H4 (cell line): ENCODE measurements around the gene PNLIPRP2. TPM values are rescaled to one million over a fixed set of nuclear protein-coding genes. Genes with fewer than 3 reads are reported as not detected.

Source experiments
- DNase-seq: peaks from one replicate; pipeline ENCODE4 v3.0.0-alpha.2; 2015; ENCODE audit warnings: low spot score
- total RNA-seq: library from RNA; depleted of rRNA; stranded (reverse); fragments of >200 nt; shearing (Covaris generic); gene quantifications from 2 replicates; pipeline ENCODE4 v1.2.3, GENCODE V29; 2014; rRNA removed

Gene PNLIPRP2
- not detected in 2 replicates for total RNA-seq

- no peak for DNase-seq
These were observed at the start of gene PNLIPRP2 for GRCh38 chr10:116620423-116621400. Gene PNLIPRP2, plus strand, starts transcription at chr10:116620953.

GRCh38 chr10:116574797-116575196 lies 46.0 kb upstream of the PNLIPRP2 start:
- DNase-seq: no peak

- no peak for DNase-seq
These were observed 32.7 kb upstream of the PNLIPRP2 start for GRCh38 chr10:116587878-116588591.

GRCh38 chr10:116588995-116589394 lies 31.8 kb upstream of the PNLIPRP2 start:
- DNase-seq: no peak

GRCh38 chr10:116589926-116590325 lies 30.8 kb upstream of the PNLIPRP2 start:
- DNase-seq: no peak

- no peak for DNase-seq
These were observed 29.9 kb upstream of the PNLIPRP2 start, which contains the start of gene PNLIPRP1 for GRCh38 chr10:116590590-116591444. Gene PNLIPRP1, plus strand, starts transcription at chr10:116590959. Its CDS starts 171 bp downstream, at chr10:116591130.

- no peak for DNase-seq
These were observed 27.5 kb upstream of the PNLIPRP2 start for GRCh38 chr10:116593139-116593740.

- no peak for DNase-seq
These were observed 26.2 kb upstream of the PNLIPRP2 start for GRCh38 chr10:116594525-116595035.

- DNase-seq: no peak
These were observed 24.7 kb upstream of the PNLIPRP2 start for GRCh38 chr10:116596062-116596461.

GRCh38 chr10:116597543-116597942 lies 23.2 kb upstream of the PNLIPRP2 start:
- no peak for DNase-seq

- no peak for DNase-seq
These were observed 22.4 kb upstream of the PNLIPRP2 start for GRCh38 chr10:116598329-116598728.

- no peak for DNase-seq
These were observed 20.8 kb upstream of the PNLIPRP2 start for GRCh38 chr10:116599991-116600390.

- no peak for DNase-seq
These were observed 17.9 kb upstream of the PNLIPRP2 start for GRCh38 chr10:116602648-116603400.

- no peak for DNase-seq
These were observed 14.7 kb upstream of the PNLIPRP2 start for GRCh38 chr10:116606061-116606483.

GRCh38 chr10:116607336-116607735 lies 13.4 kb upstream of the PNLIPRP2 start:
- no peak for DNase-seq

- DNase-seq: no peak
These were observed 11.8 kb upstream of the PNLIPRP2 start for GRCh38 chr10:116608686-116609594.

- no peak for DNase-seq
These were observed 10.2 kb upstream of the PNLIPRP2 start for GRCh38 chr10:116610443-116611152.

- no peak for DNase-seq
These were observed 9.6 kb upstream of the PNLIPRP2 start for GRCh38 chr10:116611153-116611545.
